Measurements from ENCODE around the gene XRCC4.

Gene XRCC4

DNA sequence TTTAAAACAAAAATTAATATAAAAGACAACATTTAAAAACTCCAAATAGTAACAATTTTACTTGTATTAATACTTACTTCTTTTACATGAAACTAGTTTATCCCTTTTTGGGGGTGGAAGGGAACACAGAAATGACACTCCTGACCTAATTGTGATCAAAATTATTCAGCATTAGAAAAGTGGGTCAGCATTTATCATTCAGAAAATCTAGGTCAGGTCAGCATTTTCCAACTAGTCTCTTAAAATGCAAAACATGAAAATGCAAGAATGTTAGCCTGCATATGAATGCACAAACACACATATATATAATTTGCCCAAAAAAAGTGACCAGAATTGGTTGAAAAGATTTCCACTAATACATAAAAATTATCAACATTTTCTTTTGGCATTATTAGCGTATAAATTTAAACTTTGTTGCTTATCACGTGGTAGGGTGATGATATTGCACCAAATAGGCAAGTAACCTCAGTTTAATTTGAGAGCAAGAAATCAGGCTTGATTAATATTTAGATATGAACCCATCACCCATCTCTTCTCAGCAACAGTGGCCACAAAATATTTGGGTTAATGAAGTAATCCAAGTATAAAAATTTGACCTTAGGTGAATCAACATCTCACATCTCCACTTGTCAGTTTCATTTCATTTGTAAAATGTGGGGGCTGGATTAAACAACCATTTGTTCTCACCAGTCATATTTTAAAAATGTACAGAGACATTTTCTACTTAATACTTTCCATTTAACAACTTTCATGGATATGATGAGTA is 5.9 kb upstream of the XRCC4 start:
- DNase-seq (ENCODE audit: low spot score), result no peak

DNA sequence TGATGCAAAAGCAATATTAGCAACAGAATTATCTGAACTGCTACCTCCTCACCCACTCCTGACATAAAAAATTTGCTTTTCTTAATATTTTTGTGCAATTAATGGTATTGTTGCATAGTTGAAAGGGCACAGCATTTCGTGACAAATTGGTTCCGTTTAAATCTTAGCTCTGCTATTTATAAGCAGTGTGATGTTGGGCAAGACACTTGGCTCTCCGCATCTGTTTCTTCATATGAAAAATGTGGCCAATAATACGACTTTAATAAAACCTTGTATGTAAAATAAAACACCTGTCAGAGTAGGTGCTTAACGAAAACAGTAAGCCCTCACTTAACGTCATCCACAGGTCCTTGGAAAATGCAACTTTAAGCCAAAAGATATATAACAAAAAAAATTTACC is 4.4 kb upstream of the XRCC4 start:
- DNase-seq (ENCODE audit: low spot score), result no peak

DNA sequence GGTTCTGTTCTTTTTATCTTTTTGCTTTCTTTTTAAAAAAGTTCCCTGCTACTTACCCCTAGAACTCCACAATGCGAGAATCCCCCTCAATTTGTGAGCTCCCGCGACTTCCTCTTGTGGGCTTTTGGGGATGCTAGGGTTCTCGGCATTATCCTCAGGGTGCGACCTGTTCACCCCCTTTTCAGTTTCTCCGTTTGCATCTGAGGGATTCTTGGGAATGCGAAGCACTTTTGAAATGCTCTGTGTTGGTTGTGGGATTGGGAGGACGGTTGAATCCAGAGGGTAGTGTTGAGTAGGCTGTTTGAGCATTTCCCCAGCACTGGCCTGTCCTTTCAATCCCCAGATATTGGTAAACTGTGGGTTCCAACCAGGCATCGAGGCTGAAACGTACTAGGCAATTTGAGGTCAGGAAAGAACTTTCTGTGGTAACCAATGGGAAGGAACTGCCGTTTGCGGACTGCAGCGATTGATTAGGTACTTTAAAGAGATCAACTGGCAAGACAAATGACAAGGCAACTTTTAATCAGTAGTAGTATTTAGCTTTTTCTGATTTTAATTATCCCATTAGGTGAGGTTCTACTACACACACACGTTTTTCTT is 415 bp downstream of the XRCC4 start:
- no peak for DNase-seq (ENCODE audit: low spot score)

DNA sequence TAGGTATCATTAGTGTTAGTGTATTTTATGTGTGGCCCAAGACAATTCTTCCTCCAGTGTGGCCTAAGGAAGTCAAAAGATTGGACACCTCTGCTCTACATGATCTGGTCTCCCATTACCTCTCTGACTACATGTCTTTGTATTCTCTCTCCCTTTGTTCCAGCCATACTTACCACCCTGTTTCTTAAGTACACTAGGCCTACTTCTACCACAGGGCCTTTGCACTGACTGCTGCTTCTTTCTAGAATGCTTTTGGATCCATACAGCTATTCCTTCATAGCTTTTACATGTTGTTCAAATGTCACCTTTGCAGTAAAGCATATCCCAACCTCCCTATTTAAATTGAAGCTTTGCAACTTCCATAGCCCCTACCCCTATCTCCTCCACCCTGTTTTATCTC is 5.4 kb downstream of the XRCC4 start:
- DNase-seq (ENCODE audit: low spot score), result no peak

DNA sequence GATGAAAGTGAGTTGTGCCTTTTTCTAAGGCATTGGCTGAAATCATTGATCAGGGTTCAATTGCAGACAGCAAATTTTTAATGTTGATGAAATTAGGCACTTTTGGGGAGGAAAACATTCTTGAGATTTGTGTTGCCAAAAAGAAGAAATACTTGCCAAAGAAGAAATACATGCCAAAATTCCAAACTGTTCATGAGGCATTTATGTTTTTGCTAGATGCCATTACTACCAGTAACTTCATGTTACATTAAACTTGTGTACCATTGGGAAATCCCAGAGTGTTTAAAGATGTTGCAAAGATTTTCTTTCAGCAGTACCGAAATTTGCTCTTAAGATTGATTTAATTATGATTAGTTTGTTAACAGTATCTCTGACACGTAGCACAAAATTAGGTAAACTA is 7.0 kb downstream of the XRCC4 start:
- no peak for DNase-seq (ENCODE audit: low spot score)

DNA sequence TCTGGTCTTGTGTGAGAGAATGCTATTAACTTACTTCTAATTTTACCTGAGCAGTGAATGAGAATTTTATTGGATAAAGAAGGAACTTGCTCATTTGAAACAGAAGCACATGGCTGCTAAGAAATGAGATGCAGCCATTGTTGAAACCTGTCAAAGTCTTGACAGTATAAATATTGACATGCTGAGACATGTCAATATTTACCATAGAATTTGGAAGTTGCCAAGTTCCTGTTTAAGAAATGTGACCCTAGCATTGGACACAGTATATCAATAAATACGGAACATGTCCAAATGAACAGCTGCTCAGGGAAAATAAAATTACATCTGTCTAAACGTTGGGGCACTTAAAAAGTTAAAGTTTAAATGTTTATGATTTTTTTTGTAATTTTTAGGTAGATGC is 7.8 kb downstream of the XRCC4 start:
- no peak for DNase-seq (ENCODE audit: low spot score)

DNA sequence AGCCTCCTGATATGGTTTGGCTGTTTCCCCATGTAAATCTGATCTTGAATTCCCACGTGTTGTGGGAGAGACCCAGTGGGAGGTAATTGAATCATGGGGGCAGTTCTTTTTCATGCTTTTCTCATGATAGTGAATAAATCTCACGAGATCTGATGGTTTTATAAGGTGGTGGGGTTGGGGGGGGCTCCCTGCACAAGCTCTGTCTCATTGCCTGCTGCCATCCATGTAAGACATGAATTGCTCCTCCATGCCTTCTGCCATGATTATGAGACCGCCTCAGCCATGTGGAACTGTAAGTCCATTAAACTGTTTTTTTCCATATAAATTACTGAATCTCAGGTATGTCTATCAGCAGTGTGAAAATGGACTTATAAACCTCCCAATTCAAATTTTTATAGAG is 12.8 kb downstream of the XRCC4 start:
- no peak for DNase-seq (ENCODE audit: low spot score)

DNA sequence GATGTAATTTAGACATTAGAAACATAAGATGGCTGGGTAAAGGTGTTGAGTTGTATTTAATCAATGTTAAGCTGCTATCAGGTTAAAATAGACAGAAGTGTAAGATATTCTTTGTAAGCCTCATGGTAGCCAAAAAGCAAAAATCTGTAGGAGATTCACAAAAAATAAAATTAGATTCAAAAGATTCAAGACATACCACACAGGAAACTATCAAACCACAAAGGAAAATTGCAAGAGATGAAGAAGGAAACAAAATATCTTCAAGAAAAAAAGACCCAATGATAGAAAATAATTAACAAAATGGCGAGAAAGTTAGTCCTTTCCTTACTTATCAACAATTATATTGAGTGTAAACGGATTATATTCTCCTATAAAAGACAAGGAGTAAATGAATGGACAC is 15.3 kb downstream of the XRCC4 start:
- no peak for DNase-seq (ENCODE audit: low spot score)

DNA sequence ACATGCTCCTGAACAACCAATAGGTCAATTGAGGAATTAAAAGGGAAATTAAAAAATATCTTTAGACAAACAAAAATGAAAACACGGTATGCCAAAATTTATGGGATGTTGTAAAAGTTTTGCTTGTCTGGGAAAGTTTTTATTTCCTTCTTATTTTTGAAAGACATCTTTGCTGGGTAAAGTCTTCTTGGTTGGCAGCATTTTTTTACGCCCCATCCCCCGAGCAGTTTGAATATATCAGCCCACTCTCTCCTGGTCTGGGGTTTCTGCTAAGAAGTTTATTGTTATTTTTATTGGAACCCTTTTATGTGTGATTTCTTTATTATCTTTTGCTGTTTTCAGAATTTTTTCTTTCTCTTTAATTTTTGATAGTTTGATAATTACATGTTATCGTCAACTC is 16.3 kb downstream of the XRCC4 start:
- no peak for DNase-seq (ENCODE audit: low spot score)

DNA sequence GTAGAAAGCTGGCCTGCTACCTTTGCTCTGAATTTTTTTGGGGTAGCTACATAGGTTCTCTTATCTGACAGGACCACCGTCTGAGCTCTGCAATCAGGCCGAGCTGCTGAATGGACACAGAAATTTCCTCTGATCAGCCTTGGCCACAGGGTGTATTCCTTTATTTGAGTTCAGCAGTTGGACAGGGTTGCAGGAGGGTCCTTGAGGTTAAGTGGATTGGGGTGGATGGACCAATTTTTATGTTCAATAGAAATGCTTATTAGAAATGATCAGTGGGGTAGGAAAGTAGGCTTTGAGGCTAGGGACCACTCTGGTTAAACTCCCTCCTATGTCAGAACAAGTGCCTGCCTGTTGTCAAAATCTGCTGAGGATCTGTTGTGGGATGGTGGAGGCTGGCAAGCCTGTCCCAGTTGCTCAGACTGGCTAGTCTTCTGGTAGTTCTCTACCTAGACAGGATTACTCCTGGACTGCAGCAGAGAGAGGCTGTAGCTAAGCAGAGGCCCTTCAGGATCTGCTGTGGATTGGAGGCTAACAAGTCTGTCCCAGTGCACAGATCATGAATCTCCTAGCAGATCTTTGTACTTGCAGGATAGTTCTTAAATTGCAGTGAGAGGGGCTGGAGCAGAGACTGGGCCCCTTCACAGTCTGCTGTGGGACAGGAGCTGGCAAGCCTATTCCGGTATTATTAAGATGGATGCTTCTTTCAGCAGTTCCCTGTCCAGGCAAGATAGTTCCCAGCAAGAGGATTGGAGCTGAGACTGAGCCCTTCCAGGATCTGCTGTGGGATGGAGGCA is 18.0 kb downstream of the XRCC4 start:
- DNase-seq (ENCODE audit: low spot score), result no peak

DNA sequence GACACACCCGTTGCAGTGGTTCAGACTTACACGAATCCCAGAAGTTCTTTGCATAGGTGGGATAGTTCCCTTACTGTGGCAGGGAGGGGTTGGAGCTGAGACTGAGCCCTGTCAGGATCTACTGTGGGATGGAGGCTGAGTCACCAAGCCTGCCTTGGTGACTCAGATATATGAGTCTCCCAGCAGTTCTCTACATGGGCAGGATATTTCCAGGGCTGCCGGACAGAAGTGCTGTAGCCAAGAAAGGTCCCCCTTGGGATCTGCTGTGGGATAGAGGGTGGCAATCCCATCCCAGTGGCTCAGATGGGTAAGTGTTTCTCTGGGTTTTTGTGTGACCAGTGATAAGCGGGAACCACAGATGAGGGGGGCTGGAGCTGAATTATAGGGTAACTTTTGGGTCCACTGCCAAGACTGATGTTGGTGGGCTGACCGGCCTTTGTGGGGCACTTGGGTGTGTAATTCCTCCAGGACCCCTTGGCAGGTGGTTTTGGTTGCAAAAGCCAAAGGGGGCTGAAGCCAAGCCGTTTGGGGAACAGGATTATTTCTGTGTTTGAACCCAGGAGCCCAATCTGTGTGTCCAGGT is 18.7 kb downstream of the XRCC4 start:
- DNase-seq (ENCODE audit: low spot score), result peak; percentile 84

DNA sequence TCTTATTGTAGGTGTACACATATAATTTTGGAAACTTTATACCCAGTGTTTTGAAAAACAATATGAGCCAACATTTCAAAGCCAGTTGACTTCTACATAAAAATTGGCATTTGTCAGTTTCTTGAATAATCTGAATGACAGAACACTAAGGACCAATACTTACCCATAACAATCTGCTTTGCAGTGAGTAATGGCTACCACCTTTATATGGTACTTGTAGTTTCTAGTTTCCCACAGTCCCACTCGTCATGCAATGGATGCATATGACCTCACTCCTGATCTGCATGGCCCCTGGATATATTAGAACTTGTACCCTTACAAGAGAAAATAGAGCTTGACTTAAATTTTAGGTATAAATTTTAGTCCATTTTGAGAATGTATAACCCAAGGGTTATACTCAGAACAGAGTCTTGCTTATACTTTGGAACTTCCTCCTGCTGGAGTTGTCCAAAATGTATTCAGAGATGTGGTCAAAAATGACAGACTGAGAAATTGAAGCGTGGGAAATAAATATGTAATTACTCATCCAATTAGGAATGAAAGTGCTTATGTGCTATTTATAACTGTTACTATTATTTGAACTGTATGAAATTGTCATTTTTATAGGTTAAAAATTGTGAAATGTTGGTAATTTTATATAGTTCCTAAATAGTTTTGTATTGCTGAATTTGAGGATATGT is 19.5 kb downstream of the XRCC4 start:
- no peak for DNase-seq (ENCODE audit: low spot score)

DNA sequence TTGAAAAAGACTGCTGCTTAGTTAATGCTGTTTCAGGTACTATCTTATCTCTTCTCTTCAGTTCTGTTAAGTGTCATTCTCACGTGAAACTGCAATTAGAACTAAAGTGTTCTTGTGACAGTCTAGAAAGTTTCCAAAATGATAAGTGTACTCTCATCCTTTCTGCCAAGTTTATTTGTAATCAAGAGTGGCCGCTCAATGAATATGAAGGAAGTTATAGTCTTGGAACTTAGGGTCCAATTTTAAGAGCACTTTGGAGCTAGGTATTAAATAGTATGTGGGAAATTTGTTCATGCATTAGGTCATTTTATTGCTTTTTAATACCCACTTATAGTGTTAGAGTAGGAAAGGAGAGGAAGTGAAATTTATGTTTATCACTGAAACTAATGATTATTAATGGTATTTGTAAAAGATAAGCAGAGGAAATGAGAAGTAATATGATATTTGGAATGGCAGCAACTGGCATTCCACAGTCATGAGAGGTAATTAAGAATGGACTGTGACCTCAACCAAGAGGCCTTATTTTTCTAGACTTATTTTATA is 20.4 kb downstream of the XRCC4 start:
- DNase-seq (ENCODE audit: low spot score), result peak; percentile 26

DNA sequence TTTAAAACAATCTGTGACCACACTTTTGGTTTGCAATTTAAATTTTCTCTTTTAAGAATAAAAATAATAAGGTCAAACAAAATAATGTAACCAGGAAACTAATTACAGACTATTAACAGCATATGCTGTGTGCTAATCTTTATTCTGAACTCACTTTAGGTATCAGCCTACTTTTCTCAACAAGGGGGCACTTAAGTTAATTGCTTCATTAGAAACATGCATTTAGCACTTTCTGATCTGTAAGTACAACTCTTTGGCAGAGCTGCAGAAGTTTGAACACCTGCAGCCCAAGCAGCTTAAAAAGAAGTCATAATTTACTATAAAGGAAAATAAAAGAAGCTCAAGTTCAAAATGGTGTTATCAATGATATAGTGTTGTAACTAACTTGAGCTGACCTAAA is 21.7 kb downstream of the XRCC4 start:
- DNase-seq (ENCODE audit: low spot score), result no peak

DNA sequence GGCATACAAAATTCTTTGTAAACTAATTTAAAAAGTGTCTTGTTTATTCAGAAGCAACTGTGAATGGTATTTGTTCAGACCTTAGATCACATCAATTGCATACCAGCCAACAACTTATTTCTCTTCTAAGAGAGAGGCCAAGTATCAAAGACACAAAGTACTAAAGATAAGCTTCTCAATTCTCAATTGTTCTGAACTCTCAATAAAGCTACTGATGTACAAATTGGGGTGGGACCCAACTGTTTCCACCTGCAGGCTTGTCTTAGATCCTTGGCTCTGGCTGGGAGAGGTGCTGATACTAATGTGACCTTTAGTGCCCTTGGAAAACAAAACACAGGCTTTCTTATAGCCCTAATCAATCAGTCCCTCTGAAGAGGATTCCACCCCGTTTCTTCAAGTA is 22.1 kb downstream of the XRCC4 start:
- DNase-seq (ENCODE audit: low spot score), result no peak

DNA sequence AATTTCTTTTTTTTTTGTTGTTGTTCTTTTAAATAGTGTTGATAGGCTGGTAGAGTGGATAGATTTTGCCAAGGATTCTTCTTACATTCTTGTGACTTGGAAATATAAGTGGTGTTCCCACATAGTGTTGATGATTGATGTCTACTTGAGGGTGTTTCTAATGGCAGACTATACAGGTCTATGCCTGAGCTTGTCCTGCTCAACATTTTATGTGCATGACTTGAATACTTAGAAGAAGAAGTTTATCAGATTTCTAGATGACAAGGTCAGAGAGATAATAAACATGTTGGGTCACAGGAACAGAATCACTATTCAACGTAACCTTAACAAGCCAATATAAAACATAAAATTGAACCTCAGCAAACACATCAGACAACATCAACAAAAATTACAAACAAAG is 24.2 kb downstream of the XRCC4 start:
- no peak for DNase-seq (ENCODE audit: low spot score)

DNA sequence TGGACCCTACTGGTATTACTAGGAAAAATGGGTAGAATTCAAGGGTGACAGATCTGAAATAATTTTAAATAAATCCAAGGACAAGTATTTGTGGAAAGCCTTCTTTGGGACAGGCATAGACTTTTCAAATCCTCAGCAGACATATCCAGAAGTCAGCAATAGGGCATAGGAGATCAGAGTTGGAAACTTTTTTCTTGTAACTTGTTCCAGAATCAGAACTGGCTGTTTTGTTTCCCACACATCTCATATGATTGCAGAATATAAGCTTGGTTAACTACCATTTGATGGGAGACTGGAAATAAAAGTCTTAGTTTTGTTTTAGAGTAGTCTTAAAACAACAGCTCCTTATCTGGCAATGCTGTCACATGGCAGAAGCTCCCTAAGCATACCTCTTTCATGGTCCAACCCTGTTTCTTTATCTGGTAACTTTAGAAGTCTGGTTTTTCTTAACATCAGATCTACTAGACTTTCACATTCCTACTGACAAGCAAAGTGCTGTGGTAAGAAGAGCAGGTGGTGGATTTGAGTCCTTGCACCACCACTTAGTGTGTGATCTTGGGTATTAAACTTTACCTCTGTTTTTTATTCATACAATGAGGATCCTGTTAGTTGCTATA is 25.1 kb downstream of the XRCC4 start:
- DNase-seq (ENCODE audit: low spot score), result no peak

DNA sequence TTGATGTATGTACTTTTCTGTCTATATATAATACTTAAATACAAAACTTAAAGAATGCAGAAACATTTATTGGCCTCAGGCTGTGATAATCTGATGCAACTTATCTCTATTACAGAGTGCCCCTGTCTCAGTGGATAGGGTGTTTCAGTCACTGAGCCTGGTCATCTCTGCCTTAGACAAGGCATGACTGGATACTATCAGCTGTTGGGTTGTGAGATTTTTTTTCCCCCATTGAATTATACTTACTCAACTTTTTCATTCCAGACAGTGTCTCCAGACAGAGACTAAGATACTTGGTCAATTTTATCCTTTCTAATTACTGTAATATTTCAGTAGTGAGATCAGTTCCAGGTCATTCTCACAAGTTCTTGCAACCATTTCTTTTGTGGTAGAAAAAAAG is 26.7 kb downstream of the XRCC4 start:
- DNase-seq (ENCODE audit: low spot score), result no peak

DNA sequence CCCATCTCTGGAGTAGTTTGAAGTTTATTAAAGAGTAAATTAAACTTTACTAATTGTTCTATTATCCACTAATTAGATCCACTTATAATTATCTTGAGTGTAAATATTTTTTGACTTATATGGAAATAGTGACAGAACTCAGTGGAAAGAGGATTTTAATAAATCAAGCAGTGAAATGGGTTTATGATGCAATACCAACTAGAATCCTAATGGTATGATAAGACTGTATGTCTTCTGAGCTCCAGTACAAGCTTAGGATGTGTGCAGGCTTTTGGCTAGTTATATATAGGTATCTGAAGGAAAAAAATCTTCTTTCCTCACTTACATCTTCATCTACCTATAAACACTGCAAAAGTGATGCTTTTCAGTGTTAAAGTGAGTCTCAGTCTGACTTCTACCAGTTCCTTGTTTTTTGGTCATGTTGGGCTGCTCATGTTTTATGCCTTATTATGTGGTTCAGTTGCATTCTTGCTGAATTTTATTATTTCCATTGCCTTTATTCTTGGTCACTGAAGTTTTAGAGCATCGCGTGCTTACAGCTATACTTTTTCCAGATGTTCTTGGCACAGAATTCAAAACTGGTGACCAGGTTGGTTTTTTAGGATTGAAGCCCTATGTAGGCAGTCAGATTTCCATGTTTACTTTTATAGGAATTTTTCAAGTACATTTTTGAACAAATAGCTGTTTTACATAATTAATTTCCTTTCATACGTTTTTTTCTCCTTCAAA is 30.5 kb downstream of the XRCC4 start:
- DNase-seq (ENCODE audit: low spot score), result no peak

DNA sequence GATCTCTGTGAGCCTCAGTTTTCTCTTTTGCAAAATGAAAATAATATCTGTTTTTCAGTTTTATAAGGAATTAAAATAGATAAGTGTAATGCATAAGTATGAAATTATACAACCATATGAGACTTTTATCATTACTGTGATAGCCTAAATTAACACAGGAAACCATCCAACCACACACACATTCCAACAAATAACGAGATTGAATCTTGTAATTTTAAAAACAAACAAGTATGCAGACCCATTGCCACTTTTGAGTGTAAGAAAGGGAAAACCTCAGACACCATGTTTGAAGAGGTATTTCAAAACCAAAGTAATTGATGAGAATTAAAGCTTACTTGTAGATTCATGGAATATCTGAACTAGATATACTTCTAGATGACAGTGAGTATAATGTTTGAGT is 32.0 kb downstream of the XRCC4 start:
- DNase-seq (ENCODE audit: low spot score), result no peak

DNA sequence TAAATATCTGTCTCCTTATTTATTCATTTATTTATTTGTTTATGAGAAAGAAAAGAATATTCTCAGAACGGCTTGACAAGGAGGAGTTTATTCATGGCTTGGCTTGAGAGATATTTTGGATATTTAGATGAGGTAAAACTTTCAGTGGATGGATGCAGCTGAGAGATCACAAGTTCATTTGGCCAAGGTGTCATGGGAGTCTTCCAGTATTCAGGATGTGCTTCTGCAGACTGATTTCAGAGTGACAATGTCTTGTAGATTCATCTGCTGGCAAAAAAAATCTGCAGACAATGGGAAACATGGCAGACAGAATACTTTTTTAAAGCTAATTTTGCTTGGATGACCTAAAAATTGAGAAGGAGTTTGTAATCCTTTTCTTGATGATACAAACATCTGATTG is 38.5 kb downstream of the XRCC4 start:
- DNase-seq (ENCODE audit: low spot score), result no peak

All from kidney tubule cell (primary cell).